ENCODE measurements around the gene MAD1L1. TPM values are rescaled to one million over a fixed set of nuclear protein-coding genes. Genes with fewer than 3 reads are reported as not detected.

The MAD1L1 gene
- total RNA-seq, 2 experiments from 2014 or later = 58.3 to 65.3 TPM

GRCh38 chr7:1902231-1902855 lies 330.4 kb downstream of the MAD1L1 start:
- H3K27ac ChIP-seq (ENCODE audit: low read depth, low read length, poor library complexity, severe bottlenecking) = no peak overlapping the region
- intact Hi-C loops (cut with micrococcal nuclease; ENCODE audit: unreplicated experiment) = no loop called here
- no peak overlapping the region for H3K4me2 ChIP-seq (ENCODE audit: low read length)
- no peak for DNase-seq (ENCODE audit: low spot score)
- H3K36me3 ChIP-seq (ENCODE audit: insufficient read depth, low read length) = no peaks in the 10 kb centered on the region
- CTCF ChIA-PET (ENCODE audit: unreplicated experiment) = no interaction called here
- TF ChIP-seq, protein P1, sequence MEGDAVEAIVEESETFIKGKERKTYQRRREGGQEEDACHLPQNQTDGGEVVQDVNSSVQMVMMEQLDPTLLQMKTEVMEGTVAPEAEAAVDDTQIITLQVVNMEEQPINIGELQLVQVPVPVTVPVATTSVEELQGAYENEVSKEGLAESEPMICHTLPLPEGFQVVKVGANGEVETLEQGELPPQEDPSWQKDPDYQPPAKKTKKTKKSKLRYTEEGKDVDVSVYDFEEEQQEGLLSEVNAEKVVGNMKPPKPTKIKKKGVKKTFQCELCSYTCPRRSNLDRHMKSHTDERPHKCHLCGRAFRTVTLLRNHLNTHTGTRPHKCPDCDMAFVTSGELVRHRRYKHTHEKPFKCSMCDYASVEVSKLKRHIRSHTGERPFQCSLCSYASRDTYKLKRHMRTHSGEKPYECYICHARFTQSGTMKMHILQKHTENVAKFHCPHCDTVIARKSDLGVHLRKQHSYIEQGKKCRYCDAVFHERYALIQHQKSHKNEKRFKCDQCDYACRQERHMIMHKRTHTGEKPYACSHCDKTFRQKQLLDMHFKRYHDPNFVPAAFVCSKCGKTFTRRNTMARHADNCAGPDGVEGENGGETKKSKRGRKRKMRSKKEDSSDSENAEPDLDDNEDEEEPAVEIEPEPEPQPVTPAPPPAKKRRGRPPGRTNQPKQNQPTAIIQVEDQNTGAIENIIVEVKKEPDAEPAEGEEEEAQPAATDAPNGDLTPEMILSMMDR (conservative IDR thresholded peaks at IDR 0.05; ENCODE audit: low read length) = no peak
- TF ChIP-seq EZH2phosphoT487 (IDR thresholded peaks at IDR 0.05; ENCODE audit: borderline replicate concordance, low read depth, low read length) = no peak
- H4K20me1 ChIP-seq (ENCODE audit: insufficient read depth, low read length) = no peaks in the 10 kb centered on the region
- no peaks in the 10 kb centered on the region for H3K9me3 ChIP-seq (ENCODE audit: low read length)
- H3K79me2 ChIP-seq (ENCODE audit: insufficient read depth, low read depth, low read length) = no peaks in the 10 kb centered on the region
- POLR2A ChIA-PET = no interaction called here
- H3K4me3 ChIP-seq (ENCODE audit: low read depth, low read length, poor library complexity, severe bottlenecking) = no peak overlapping the region
- no peaks in the 10 kb centered on the region for H3K4me1 ChIP-seq (ENCODE audit: insufficient read depth, low read length, poor library complexity, severe bottlenecking)
- no peaks in the 10 kb centered on the region for H3K9me2 ChIP-seq (ENCODE audit: insufficient read depth, low read length)
- BruUV-seq (replicated peaks) = no TSS peak
- no peak overlapping the region for H2AFZ ChIP-seq (ENCODE audit: low read length)

- Histone ChIP-seq H3K4me1 (ENCODE audit: insufficient read depth, low read length, poor library complexity, severe bottlenecking) (no peaks in the 10 kb centered on the region), H3K27ac (ENCODE audit: low read depth, low read length, poor library complexity, severe bottlenecking) (no peak overlapping the region), H4K20me1 (ENCODE audit: insufficient read depth, low read length) (no peaks in the 10 kb centered on the region), H3K4me3 (ENCODE audit: low read depth, low read length, poor library complexity, severe bottlenecking) (no peak overlapping the region), H2AFZ (ENCODE audit: low read length) (no peak overlapping the region), H3K79me2 (ENCODE audit: insufficient read depth, low read depth, low read length) (no peaks in the 10 kb centered on the region), H3K4me2 (ENCODE audit: low read length) (no peak overlapping the region), H3K36me3 (ENCODE audit: insufficient read depth, low read length) (no peaks in the 10 kb centered on the region), H3K9me2 (ENCODE audit: insufficient read depth, low read length) (no peaks in the 10 kb centered on the region), H3K9me3 (ENCODE audit: low read length) (no peaks in the 10 kb centered on the region)
- ChIA-PET CTCF (ENCODE audit: unreplicated experiment) (no interaction called here), POLR2A (no interaction called here)
- TF ChIP-seq, protein P1 (conservative IDR thresholded peaks at IDR 0.05; ENCODE audit: low read length) = no peak
- no peak for TF ChIP-seq EZH2phosphoT487 (IDR thresholded peaks at IDR 0.05; ENCODE audit: borderline replicate concordance, low read depth, low read length)
- no TSS peak for BruUV-seq (replicated peaks)
- DNase-seq (ENCODE audit: low spot score) = no peak
- intact Hi-C loops (cut with micrococcal nuclease; ENCODE audit: unreplicated experiment) = no loop called here
Measured at GRCh38 chr7:1901431-1902210, 331.1 kb downstream of the MAD1L1 start.

- no peak overlapping the region for H3K4me3 ChIP-seq (ENCODE audit: low read depth, low read length, poor library complexity, severe bottlenecking)
- no peak for DNase-seq (ENCODE audit: low spot score)
- H3K4me2 ChIP-seq (ENCODE audit: low read length) = no peak overlapping the region
- no peaks in the 10 kb centered on the region for H3K4me1 ChIP-seq (ENCODE audit: insufficient read depth, low read length, poor library complexity, severe bottlenecking)
- H3K9me2 ChIP-seq (ENCODE audit: insufficient read depth, low read length) = no peaks in the 10 kb centered on the region
- H3K79me2 ChIP-seq (ENCODE audit: insufficient read depth, low read depth, low read length) = no peaks in the 10 kb centered on the region
- H3K9me3 ChIP-seq (ENCODE audit: low read length) = no peaks in the 10 kb centered on the region
- H3K36me3 ChIP-seq (ENCODE audit: insufficient read depth, low read length) = no peaks in the 10 kb centered on the region
- TF ChIP-seq, protein P1 (conservative IDR thresholded peaks at IDR 0.05; ENCODE audit: low read length) = no peak
- no peak for TF ChIP-seq EZH2phosphoT487 (IDR thresholded peaks at IDR 0.05; ENCODE audit: borderline replicate concordance, low read depth, low read length)
- ChIA-PET CTCF (ENCODE audit: unreplicated experiment) (no interaction called here), POLR2A (no interaction called here)
- intact Hi-C loops (cut with micrococcal nuclease; ENCODE audit: unreplicated experiment) = no loop called here
- no peak overlapping the region for H3K27ac ChIP-seq (ENCODE audit: low read depth, low read length, poor library complexity, severe bottlenecking)
- H4K20me1 ChIP-seq (ENCODE audit: insufficient read depth, low read length) = no peaks in the 10 kb centered on the region
- no TSS peak for BruUV-seq (replicated peaks)
- no peak overlapping the region for H2AFZ ChIP-seq (ENCODE audit: low read length)
Measured at GRCh38 chr7:1900847-1901246, 331.9 kb downstream of the MAD1L1 start.

Data from OCI-LY7 (cell line).